NCI-H2081 (cell line): ENCODE results near the gene ZNF771.
A peak's percentile ranks its signal among the peaks of the same experiment; 100 is the strongest.

Experiments used
- DNase-seq, 2 experiments: peaks; one replicate each; lab custom pipeline; 2025; lab: John Stamatoyannopoulos, UW

Gene ZNF771

DNA sequence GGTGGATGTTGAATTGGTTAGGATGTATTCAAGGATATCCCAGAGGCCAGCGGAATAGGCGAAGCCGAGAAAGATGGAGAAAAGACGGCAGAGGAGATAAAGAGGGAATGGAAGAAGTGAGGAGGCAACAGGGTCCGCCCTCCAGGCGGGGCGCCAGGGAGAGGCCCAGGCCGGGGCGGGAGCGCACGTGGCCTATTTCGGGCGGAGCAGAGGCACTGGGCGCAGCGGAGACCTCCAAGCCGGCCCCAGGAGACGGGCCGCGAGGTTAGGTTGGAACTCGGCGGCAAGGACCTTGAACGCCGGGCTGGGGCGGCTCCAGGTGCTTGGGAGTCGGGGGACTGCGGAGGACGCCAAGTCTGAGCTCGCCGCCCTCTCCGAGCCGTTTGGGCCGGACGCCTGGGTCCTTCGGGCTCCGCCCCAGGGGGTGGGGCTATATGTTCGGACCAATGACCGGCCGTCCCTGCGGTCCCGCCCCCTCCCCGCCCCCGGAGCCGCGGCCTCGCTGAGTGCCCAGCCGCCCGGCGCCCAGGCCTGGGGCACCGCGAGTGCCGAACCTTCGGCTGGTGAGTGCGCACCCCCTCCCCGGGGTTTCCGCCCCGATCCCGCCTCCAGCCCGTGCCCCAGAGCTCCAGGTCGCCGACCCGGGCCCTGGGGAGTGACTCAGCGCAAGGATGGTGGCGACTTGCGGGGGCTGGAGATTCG lies at the start of gene ZNF771:
ZNF771 (plus strand) TSS at position 505 of the 702 bp plus-strand sequence. CDS start 448 bp downstream, outside the sequence.
- peak; percentile 83 to 87 for DNase-seq

DNA sequence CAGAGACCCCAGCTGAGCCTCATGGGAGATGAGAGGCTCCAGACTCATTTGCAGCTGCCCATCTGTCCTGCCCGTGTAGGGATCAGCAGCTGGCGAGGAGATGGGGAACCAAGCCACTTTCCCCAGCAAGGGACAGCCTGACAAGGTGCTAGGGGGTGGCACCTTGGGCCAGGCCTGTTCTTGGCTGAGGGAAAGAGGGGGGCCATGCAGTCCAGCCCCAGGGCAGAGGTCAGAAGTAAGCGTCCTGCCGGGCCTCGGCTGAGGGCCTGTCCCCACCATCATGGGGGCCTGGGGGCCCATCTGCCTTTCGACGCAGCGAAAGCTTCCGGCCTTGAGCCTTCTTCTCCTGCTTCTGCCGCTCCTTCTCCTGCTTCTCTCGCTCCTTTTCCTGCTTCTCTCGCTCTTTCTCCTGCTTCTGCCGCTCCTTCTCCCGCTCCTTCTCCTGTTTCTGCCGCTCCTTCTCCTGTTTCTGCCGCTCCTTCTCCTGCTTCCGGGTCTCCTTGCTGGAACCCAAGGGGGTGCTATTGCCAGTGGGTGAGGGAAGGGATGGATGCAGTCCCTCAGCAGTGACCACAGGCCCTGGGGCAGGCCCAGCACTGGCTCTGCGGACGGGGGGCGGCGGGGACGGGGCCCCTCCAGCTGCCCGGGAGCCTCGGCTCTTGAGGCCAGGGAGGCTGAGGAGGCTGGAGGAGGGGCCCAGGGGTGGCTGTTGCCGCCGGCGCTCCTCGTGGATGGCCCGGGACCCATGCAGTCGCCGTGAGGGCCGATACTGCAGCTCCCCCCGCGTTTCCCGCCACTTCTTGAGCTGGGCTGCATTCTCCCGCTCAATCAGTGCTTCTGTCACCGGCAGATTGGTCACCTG lies 49.5 kb upstream of the ZNF771 start:
- no peak for DNase-seq

DNA sequence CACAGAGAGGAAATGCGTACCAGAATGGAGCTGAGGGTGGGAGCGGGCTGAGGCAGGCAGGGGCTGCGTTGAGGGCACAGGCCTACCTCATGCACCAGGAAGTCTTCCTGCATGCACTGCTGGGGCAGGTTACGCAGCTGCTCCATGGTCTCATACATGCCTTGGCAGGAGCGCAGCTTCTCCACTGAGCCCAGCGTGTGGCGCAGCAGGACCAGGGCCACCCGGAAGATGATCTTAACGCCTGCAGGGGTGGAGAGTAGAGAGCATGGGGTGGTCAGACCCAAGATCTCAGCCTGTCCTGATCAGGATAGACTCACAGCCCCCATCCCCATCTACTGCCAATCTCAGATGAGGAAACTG lies 48.8 kb upstream of the ZNF771 start:
- no peak for DNase-seq

DNA sequence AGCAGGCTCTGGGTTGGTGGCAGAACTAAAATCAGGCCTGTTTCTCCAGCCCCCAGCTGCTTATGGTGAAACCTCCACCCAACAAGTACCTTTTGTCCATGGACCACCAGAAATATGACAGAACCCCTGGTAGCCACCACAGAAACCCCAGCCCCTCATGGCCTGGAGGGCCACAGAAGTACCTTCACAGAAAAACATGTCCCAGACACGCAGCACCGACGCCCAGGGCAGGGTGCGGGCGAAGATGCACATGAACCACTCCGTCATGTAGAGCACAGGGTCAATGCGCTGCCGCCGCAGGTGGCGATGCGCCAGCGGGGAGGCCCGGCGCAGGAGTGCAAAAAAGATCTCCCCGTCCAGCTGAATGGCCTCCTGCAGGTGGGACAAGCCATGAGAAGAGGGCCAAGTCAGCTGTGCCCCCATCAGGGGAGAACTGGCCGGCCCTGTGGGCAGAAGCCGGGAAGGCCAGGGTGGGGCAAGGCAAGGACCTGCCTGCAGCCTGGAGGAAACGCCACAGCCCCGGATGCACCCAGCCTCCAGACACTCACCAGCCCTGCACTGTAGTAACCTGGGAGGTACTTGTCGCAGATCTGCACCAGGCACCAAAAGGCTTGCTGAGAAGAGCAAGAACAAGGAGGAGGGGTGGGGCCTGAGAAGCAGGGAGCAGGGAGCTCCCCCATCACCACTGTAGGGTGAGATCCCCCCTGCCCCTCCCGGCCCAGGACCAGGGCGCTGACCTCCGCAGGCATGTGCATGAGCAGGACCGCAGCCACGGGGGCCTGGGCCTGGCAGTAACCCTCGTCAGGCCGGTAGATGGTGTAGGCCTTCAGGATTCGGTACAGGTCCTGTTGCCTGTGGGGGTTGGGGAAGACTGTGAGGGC lies 48.2 kb upstream of the ZNF771 start:
- no peak for DNase-seq

DNA sequence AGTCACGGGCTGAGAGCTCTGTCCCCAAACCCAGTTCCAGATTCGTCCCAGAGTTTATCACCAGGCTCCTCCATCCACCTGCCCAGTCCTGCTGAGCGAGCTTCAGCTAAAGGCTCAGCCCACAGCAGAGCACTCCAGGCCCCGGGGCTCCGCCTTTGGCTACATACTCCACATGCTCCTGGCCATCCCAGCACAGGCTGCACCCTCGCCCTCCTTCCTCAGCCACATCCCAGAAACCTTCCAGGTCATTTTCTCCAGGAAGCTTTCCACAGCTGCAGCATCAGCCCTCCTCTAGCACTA lies 47.6 kb upstream of the ZNF771 start:
- DNase-seq: no peak

DNA sequence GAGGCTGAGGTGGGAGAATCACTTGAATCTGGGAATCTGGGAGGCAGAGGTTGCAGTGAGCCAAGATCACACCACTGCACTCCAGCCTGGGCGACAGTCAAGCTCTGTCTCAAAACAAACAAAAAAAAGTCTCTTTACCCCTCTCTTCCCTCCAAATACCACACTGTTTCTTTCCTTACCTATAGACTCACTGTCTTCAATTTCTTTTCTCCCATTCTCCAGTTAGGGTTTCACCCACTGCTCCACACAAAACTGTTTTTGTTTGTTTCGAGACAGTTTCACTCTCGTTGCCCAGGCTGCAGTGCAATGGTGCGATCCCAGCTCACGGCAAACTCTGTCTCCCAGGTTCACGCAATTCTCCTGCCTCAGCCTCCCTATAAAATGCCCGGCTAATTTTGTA lies 46.2 kb upstream of the ZNF771 start:
- DNase-seq: no peak

DNA sequence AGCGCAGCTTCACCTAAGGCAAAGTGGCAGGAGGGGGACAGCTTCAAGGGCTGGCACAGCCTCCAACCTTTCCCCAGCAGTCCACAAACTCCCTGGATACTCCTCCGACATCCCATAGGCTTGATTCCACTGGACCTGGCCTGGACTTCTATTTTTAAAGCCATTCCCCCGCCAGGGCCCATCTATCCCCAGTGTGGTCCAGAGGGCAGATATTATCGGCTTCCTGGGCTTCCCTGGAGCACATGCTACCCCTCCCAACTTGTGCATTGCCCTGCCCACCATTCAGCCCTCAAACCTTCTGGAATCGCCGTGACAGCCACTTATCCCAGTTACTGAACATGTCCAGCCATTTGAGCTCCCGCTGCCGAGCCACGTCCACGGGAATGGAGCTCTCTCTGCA lies 42.2 kb upstream of the ZNF771 start:
- DNase-seq: no peak

DNA sequence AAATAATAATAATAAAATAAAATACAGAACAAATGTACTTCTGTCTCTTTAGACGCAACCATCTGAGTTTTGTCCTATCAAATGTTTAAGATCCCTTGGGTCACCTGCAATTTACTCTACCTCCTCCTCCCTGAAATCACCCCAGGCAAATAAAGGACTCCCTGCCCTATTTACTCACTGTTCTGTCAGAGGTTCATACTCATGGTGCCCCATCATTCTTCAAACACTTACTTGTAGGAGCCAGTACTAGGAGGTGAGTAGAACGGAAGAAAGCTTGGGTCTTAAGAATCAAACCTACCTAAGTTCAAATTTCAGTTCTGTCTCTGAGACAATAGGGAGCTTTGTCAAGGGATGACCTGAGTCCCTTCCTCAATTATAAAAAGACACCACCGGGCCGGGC lies 40.9 kb upstream of the ZNF771 start:
- no peak for DNase-seq

DNA sequence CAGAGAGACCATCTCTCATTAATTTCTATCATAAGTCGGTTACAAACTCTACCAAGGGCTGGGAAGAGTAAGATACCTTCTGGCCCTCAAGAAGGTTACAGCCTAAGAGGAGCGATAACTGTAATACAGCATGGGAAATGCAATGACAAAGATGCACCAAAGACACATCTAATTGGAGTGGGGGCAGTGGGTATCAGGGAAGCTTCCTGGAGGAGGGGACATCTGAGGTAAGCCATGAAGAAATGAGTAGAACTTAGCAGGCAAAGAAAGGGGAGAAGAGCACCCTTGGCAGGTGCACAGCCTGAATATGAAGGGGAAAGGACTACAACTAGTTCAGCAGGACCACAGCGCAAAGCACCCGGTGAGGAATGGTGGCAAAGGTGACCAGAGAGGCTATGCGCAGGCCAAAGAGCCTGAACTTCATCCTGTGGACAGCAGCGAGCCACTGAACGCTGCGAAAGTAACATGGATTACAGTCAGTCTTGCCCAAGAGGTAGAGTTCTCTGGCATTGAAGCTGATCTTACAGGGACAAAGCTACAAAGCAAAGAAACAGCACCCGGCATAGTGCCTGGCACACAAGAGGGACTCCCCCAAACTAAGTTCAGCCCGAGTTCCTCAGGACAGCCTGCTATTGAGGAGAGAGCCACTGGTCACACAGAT lies 39.9 kb upstream of the ZNF771 start:
- no peak for DNase-seq

DNA sequence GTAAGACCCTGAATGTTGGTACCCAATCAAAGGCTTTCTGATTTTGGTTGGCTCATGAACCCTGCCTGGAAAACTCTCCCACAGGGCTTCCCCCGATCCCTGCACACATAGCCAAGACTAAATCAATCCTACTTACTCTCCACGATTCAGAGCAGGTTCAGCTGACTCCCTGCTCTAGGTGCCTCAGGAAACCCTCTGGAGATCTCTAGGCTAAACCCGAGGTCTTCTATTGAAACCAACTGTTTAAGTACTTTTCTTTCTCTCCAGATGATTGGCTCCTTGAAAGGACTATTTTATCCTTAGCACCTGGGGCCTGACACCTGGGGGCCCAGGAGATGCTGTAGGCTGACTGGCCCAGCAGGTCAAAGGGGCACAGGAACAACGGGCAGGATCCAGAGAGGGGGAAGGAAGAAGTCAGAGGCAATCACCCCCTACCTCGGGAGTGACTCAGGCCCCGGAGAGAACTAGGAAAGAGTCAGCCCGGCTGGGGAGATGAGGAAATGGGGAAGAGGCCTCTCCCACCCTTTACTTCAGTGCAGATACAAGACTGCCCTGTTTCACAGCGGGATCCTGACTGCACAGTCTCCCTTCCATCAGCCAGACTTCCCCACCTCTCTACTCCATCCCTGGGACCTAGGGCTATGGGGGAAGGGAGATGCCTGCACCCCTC lies 39.1 kb upstream of the ZNF771 start:
- no peak for DNase-seq

DNA sequence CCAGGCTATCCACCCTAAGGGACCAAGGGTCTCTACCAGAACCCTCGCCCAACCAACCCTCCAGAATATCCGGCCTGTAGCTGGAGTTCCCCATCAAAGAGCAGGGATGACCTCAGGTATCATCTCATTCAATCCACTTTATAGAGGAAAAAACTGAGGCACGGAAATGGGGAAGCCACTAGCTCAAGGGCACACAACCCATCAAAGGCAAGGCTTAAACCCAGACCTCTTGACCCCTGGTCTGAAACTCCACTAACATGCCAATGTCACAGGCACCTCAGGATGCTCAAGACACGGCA lies 38.7 kb upstream of the ZNF771 start:
- no peak for DNase-seq

DNA sequence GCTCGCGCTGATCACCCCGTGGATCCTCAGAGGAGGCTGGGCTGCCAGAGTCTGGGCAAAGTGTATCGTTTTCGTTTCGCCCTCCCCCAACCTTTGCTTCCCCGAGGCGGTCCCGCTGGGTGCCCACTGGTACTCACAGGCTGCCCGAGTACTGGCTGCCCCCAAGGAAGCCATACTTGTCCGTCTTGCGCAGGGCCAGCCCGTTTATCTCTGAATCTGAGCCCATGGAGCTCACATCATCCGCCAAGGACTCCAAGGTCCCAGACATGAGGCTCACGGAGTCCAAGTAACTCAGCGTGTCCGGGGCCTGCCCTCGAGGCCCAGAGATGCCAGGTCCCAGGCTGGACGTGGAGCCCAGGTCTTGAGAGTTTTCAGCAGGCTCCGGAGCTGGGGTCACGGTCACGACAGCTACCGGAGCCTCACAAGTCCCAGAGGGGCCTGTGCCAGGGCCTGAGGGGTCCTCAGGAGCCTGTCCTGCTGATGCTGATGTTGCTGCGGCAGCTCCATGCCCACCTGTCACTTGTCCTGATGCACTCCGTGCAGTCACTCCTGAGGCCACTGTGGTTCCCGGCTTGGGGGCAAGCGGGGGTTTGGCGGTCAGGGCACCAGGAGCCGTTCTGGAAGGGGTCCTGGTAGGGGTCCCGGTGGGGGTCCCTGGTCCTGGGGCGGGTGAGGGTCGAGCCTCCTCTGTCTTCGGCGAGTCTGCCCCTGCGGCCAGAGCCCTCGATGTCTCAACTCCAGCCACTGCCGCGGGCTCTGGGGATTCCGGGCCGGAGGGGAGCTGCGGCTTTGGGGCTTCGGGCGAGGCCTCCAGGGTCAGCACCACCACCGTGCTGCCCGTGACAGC lies 38.1 kb upstream of the ZNF771 start:
- no peak for DNase-seq

DNA sequence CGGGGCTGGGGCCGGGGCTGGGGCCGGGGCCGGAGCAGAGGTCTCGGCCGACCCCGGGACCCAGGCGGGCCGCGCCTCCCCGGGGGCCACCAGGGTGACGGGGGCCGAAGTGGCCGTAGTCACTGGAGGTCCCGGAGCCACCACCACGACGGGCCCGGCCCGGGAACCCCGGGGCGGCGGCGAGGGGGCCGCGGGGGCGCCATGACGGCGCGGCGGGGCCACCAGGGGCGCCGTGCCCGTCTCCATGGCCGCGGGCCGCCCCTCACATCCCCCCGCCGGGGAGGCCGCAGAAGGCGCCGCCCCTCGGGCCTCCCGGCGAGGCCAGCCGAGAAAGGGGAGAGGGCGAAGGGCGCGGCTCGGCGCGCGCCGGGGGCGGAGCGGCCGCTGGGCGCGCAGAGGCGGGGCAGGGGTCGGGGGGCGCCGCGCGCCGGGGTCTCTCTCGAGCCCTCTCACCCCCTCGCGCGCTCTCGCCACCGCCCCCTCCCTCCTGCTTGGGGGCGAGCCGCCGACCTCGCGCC lies 37.4 kb upstream of the ZNF771 start:
- no peak for DNase-seq

DNA sequence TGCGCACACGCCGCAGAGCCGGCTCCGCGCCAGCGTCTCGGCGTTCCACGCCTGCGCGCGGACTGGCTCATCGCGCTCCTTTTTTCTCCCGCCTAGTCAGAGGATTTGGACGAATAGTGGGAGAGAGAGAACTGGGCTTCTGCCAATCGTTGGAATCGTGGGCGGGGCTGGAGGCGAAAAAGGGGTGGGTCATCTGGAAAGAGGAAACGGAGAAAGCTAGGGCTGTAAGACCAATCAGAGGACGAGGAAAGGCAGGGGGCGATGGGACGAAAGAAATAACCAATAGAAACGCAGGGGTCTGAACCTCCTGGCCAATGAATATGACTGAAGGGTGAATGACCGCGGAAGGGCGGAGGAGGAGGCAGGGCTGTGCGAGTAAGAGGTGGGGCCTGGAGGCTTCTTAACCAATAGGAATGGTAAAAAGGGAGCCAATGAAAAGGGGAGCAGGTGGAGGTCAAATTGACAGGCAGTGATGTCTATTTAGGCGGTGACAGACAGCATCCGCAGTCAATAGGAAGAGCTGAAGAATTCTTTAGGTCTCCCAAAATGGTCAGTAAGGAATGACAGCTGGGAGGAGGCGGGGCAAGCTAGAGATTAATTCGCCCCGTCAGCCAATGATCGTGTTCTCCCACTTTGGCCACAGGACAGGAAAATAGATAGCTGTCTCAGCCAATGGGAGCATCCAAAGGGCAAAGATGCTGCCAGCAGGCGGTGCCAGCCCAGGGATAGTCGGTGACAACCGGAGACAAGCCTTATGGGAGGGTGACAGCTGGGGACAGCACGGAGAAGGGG lies 36.8 kb upstream of the ZNF771 start, which contains the start of gene TBC1D10B:
TBC1D10B (minus strand) TSS at position 39 of the 792 bp plus-strand sequence. CDS start 311 bp downstream, outside the sequence.
- DNase-seq: peak; percentile 99 to 100

DNA sequence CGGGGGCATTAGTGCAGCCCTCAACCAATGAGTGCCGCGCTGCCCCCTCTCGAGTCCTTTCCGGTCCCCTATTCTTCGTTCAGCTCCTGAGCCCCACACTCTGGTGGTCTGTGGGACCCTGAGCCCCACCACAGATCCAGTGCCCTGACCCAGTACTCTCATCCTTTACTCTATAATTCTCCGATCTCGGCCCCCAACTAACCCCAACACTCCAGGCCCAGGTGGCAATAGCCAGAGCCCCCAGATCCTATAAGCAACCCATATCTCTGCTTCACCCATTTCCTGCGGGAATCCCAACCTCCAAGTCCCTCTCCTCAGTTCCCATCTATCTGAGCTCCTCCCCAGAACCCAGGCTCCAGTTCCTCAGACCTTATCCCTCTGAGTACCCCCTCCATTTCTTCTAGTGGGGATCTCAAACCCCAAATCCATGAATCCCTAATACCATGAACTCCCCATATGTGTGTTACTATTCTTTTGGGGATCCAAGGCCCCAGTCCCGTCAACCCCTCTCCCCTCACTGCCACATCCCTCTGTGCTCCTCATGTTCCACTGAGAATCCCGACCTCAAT lies 36.1 kb upstream of the ZNF771 start:
- no peak for DNase-seq

DNA sequence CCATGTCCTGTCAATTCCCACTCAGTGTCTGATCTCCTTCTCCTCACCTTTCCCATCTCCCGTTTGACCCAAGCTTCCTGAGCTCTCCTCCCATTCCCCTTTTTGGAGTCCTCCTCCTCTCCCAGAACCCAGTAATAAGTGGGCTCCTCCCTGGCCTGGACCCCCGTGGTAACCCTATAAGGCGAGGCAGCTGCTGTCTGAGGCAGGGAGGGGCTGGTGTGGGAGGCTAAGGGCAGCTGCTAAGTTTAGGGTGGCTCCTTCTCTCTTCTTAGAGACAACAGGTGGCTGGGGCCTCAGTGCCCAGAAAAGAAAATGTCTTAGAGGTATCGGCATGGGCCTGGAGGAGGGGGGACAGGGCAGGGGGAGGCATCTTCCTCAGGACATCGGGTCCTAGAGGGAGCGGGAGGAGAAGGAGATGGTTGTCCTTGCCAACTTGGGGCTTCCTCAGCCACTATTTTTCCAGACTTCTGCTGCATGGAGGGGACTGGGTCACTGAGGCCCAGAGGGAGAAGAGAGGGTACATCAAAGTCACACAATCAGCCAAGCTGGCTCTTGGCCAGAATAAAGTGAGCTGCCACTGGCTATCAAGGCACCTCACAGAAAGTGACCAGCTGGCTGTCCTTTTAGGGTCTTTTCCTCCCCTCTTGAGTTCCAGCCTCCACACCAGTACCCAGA lies 35.2 kb upstream of the ZNF771 start:
- no peak for DNase-seq

DNA sequence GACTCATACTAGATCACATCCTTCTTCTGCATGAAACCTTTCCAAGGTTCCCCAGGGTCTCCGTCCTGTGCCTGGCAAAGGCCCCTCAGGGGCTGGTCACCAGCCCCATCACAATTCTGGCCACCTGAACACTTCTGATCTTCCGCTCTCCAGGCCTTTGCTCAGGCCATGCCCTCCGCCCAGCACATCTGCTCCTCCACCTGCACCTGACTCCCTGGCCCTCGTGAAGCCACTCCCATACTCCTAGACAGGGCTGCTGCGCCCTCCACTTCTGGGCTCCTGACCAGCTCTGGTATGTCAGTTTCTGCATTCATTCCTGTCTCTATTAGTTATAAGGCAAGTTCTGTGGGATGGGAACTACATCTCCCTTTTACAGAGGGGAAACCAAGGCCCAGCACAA lies 34.7 kb upstream of the ZNF771 start:
- no peak for DNase-seq

DNA sequence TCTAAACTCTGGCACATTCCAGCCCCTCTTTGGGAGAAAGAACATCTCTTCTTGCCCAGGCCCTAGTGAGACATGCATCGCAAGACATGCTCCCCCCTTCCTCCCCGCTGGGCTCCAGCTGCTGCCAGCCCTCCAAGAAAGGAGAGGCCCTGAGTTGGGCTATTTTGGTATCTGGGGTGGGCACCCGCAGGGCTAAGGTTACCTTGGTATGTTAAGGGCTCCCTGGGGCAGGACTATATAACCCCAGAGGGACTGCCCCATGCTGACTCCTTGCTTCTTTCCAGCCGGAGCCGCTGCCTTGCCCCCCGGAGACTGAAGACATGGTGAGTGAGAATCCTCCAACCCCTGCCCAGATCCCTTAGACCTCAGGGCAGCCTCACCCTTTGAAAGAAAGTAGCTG lies 32.9 kb upstream of the ZNF771 start, which contains the start of gene MYL11:
MYL11 (plus strand) TSS at position 265 of the 400 bp plus-strand sequence; CDS start at position 321, 56 bp downstream.
- no peak for DNase-seq

DNA sequence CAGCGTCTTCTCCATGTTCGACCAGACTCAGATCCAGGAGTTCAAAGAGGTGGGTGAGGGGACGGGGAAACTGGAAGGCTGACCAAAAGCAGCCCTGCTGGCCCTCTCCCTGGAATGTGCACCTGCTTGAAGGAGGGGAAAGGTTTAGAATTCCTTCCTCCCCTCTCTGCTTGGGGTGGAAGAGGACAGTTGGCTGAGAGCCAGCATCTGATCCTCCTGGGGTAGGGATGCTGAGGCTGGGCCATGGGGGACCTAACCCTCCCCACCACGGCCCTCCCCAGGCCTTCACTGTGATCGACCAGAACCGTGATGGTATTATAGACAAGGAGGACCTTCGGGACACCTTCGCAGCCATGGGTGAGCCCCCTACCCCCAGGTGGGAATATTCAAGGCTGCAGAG lies 31.5 kb upstream of the ZNF771 start:
- no peak for DNase-seq
